Stimulated activated CD4-positive, alpha-beta T cell treated with anti-CD3 and anti-CD28 coated beads, Interleukin-4, amount 100 ng/mL, for 1 hour (primary cell): Measurements from ENCODE around the gene ZNF207.
"Not testable (repeated sequence)": the region's sequence is repeated elsewhere in the genome, so short reads cannot be mapped to it uniquely, and the experiment has no call there.

Experiments
- DNase-seq: peaks from one replicate; pipeline ENCODE4 v3.0.0-alpha.2; 2020

The ZNF207 gene

DNA sequence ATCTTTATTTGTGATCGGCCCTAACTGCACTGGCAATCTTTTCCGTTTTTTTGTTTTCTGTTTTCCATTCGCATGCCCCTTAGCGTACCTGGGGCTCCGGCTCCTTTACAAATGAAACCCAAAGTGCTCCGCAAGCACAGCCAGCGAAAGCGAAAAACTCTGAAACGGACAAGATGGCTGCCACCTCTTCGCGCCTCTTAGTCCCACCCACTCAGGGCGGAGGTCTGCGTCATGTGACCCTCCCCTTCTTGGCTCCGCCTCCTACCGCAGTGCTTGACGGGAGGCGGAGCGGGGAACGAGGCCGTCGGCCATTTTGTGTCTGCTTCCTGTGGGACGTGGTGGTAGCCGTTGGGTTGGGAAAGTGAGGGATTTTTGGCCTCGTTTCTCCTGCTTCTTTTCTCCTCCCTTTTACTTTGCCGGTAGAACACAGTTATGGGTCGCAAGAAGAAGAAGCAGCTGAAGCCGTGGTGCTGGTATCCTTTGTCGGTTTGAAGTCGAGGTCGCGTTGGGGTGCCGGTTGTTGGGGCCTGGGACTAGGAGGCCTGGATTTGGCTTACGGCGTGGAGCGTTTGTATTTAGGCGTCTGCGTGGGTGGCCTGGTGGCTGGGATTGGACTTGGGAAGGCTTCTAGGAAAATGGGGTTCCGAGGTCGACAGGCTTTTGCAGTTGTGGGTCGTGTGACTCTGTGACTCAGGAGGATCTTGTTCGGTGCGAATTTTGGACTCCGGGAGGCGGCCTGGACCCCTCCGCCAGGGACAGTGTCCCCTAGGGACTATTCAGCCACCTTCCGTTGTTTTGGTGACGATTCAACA is at the start of gene ZNF207:
Gene ZNF207, plus strand, starts transcription at position 304 of the 812 bp plus-strand sequence. Its CDS starts 129 bp downstream, at position 433.
- peak; percentile 92 for DNase-seq

DNA sequence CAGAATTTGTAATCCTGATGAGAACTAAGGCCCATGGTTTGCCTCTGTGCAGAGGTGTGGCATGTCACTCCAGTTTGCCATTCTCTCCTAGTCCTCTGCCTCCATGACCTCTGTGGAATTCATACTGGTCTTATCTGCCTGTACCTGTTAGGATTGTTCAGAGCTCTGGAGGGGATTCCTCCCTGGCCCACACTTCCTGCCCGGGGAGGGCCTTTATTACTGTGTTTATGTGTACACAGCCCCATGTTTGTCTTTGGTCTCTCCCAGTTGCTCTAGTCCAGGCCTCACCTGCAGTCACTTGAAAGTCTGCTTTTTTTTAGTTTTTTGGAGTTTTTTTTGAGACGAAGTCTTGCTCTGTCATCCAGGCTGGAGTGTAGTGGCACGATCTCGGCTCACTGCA is 47.9 kb upstream of the ZNF207 start:
- no peak for DNase-seq

DNA sequence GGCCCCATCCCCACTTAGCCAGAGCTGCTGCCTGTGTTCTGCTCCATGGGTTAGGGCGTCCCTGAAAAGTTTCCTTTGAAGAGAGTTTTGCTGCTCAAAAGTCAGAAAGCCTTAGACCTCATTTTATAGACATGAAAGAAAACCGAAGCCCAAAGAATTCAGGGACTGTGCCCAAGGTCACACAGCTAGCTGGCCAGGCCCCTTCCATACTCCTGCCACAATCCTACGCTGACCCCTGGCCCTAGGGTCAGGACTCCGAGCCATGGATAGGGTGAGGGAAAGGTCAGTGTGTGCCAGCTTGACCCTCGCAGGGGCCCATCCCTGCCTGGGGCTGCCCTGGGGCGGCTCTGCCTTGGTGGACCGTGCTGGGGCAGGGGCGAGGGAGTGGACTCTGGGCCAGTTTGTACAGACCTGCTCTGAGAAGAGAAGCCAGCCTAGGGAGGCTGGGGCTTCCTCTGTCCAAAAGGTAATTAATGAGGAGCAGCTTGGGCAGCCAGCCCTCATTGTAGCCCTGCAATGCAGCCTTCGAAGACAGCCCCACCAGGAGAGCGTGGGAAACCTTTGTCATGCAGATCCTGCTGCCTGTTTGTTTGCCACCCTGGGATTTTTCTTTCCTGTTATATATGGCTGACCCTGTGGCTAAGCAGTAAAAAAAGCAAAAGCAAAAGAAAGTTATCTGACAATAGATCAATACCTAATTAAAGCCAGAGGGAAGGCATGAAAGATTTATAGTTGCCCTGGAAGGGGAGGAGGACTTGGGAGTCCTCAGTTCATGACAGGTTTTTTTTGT is 46.9 kb upstream of the ZNF207 start:
- no peak for DNase-seq

DNA sequence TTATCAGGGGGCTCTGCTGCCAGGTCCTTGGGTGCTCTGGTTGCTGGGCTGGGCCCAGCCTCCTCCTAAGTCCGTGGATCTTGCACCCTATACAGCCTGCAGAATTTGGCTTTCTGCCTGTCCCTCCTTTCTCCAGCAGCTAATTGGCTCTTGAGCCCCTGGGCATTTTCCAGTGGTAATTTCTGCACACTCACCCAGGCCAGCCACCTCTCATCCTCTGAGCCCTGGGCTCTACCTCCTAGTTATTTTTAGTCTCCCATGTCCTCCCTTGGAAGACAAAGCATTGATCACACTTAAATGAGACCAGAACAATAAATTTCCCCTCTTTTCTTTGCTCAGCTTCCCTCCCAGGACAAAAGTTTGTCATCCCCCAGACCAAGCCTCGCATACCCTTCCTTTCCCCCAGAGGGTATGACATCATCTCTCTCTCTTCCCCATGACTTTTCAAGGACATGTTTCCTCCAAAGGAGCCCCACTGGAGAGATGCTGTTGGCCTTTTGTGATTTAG is 46.1 kb upstream of the ZNF207 start:
- DNase-seq: no peak

DNA sequence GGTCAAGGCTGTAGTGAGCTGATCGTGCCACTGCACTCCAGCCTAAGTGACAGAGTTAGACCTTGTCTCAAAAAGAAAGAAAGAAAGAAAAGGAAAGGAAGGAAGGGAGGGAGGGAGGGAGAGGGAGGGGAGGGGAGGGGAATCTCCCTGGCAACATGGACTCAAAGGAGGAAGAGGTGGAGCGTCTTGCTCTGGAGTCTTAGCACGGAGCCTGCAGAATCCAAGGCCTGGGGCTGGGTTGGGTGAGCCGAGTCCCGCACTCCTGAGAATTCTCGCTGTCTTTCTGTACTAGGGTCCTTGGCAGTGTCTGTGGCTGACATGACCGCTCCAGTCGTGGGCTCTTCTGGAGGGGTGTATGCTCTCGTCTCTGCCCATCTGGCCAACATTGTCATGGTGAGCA is 44.9 kb upstream of the ZNF207 start:
- no peak for DNase-seq

DNA sequence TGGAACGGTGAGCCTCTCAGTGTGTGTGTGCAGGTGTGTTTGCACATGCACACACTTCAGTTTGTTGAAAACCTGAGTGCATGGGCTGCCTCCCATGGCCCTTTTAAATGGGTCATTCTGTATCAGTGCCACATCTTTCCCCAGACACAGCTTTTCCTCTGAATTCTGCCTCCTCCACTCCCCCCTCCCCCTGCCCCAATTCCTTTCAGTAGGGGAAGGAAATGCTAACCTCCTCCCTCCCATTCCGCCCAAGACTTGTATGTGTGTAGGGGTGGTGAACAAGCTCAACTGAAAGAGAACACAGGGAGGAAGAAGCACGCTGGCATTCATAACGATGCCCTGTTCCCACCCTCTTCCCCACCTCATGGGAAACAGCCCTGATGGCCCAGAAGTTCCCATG is 42.3 kb upstream of the ZNF207 start:
- DNase-seq: no peak

DNA sequence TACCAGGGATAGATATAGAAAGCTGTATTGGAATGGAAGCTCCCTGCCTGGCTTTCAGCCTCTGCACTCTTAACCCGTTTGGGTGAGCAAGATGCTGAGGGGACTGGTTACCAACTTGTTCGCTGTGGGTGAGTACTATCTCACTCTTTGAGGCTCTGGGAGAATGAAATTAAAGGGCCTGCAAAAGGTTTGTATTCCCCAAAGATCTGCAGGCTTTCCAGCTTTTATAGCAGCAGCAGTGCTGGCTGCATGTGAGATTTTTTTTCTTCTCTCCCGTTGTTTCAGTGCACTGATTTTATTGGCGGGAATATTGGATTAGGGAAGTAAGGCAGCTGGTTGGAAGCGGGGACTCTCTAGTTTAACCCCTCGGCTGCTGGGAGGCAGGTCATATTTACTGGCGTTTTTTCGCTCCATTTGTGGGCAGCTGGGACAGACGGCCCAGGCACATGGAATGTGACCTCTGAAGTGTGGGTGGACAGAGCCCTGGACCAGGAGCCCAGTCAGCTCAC is 38.9 kb upstream of the ZNF207 start:
- no peak for DNase-seq

DNA sequence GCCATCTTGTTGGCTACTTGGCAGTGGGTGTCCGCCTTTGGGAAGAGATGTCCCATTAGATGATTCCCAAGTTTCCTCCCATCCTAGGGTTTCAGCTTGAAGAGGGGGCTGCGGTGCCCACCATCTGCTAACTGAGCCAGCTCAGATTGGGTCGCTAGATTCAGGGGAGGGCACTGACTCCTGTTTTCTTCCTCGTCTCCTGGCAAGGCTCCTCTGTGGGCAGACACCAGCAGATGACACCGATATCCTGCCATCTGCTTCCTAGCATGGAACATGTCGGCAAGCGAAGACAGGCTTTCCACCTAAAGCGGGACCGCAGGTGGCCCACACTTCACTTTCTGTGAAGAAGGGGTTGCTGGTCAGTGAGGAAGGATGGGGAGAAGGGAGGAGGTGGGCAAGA is 35.3 kb upstream of the ZNF207 start:
- DNase-seq: no peak

DNA sequence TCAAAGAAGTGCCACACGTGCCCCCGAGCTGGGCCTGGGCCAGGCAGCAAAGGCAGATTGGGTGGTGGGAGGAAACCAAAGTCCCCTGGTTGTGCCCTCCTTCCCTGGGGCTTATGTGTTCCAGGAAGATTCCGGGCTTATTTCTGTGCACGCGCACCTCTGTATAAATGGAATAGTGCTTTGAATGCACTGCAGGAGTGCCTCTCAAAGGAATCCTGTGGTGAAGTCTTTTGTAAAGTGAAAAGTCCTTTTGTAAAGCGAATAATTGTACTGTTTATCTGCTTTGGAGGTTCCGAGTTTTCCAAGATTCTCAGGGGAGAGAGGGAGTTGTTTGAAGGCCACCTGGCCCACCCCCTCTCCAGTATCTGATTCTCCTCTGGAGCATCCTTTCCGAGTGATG is 34.8 kb upstream of the ZNF207 start:
- no peak for DNase-seq

DNA sequence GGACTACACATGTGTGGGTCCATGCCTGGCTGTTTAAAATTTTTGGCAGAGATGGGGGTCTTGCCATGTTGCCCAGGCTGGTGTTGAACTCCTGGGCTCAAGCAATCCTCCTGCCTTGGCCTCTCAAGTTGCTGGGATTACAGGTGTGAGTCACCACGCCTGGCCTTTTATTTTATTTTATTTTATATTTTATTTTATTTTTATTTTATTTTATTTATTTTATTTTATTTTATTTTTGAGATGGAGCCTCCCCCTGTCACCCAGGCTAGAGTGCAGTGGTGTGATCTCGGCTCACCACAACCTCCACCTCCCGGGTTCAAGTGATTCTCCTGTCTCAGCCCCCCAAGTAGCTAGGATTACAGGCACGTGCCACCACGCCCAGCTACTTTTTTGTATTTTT is 33.3 kb upstream of the ZNF207 start:
- not testable (repeated sequence) for DNase-seq

DNA sequence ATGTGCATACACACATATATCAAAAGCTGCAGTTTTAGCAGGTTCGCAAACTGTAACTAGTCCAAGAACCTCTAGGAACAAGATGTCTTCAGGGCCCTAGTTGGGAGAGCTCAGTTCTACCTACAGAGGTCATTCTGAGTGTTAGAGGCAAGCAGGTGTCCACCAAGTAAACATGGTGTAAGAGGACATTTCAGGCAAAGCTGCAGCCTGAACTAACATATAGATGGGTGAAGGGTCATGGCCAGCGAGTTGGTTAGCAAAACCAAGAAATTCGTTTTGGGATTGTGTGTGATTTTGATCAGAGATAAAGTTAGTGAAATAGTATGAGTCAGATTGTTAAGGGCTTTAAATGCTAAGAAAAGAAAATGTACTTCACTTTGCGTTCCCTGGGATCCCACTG is 32.6 kb upstream of the ZNF207 start:
- no peak for DNase-seq

DNA sequence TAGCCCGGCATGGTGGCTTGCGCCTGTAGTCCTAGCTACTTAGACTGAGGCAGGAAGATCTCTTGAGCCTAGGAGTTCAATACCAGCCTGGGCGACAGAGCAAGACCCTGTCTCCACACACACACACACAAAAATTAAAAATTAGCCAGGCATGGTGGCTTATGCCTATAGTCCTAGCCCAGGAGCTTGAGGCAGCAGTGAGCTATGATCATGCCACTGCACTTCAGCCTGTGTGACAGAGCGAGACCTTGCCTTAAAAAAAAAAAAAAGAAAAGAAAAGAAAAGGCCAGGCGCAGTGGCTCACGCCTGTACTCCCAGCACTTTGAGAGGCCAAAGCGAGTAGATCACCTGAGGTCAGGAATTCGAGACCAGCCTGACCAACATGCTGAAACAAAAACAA is 31.9 kb upstream of the ZNF207 start:
- DNase-seq: no peak

DNA sequence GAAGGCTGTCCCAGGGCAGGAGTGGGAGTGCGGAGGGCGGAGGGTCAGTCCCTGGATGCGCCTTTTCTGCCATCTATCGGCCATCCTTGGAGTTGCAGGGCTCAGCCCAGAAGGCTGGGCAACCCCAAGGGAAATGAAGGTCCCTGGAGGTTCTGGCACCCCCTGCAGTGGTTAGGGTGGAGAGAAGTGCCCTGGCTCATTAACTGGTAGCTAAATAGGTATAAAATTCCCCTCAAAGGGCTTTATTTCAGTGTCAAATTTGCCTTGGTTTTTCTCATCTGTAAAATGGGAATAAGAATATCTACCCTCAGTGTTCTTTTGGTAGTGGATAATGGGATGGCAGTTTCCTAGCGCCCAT is 30.4 kb upstream of the ZNF207 start:
- DNase-seq: peak; percentile 76

DNA sequence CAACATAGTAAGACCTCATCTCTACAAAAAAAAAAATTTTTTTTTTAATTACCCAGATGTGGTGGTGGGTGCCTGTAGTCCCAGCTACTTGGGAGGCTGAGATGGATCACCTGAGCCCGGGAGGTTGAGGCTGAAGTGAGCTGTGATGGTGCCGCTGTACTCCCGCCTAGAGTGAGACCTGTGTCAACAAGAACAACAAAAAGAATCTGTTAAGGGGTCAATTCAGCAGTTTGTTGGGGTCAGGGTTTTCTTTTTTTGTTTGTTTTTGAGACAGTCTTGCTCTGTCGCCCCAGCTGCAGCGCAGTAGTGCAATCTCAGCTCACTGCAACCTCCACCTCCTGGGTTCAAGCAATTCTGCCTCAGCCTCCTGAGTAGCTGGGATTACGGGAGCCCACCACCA is 29.9 kb upstream of the ZNF207 start:
- not testable (repeated sequence) for DNase-seq

DNA sequence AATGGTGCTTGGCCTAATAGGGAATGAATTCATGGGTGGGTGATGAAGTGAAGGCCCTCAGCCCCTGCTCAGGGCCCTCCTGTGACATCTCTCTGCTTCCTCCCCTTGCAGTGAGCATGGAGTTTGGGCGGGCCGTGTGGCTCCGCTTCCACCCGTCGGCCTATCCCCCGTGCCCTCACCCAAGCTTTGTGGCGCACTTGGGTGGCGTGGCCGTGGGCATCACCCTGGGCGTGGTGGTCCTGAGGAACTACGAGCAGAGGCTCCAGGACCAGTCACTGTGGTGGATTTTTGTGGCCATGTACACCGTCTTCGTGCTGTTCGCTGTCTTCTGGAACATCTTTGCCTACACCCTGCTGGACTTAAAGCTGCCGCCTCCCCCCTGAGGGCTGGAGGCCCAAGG is 29.1 kb upstream of the ZNF207 start:
- no peak for DNase-seq

DNA sequence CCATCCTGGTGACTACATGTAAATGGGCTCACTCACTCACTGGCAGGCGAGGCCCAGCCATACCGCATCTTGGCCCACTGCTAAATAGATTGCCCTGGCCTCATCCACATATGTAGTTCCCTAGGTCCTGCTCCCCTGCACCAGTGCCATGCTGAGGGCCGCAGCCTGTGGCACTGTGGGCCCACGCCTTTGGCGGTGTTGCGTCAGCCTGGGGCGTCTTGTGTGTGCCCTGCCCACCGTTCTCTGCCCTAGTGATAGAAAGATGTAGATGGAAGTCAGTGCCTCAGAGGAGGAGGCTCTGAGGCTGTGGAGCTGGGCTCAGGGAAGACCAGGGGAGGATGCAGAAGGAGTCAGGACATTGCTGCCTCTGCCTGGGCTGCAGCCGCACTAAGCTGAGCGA is 26.9 kb upstream of the ZNF207 start:
- DNase-seq: no peak

DNA sequence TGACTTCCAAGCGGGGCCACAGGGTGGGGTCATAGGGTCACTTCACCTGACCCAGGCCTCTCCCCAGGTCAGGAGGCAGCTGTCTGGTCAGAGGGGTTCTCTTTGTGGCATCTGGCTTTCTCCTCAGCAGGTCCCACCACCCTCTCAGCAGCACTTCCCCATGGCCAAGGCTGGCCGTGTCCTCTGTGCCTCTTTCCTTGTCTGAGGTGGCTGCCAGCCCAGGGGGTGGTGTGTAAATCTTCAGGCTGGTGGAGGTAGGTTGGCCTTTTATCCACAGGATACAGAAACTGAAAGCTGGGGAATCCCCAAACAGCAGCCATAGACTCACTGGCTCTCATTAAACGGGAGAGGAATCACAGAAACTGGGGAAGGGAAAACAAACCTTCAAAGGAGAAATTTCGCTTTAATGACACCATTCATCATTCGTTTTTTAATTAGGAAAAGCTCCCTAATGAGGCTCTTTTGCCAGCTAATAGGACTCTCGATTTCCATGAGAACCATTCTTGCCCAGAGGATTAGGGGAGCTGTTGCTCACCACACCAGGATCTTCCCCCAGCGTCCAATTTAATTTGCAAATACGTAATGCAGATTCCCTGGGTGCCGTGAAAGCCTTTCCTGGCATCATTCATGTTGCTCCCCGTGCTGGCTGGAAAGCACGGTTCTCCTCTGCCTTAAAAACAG is 26.0 kb upstream of the ZNF207 start:
- no peak for DNase-seq

DNA sequence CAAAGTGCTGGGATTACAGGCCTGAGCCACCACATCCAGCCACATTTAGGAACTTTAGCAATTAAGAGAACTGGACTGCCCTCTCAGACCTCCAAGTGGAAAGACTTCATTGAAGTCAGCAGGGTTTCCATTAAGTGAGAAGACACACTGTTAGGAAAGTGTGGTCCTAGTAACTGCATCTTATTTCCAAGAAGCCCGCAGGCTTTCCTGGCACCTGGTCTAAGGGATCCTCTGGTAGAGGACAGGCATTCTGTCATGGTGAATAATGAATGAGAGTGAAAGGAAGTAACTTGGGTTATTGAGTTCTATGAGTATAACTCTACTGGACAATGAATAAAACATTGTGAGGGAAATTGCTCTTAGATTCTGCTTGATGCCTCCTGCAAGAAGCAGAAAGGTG is 22.0 kb upstream of the ZNF207 start:
- no peak for DNase-seq

DNA sequence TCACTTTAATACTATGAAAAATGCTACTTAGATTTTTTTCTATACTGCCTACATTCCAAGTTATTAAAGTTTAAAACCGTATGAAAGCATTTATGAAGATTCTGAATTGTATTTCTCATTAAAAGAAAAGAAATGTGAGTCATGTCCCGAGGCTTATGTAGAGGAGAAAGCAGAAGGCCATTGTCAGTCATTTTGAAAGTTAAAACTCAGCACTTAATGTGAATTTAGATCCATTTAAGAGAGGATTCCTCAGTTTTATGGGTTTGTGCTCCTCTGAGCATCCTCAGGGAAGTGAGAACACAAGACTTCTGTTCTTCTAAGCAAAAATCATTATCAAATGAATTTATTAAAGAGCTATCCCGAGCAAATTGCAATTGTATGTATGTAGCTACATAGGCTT is 19.8 kb upstream of the ZNF207 start:
- no peak for DNase-seq

DNA sequence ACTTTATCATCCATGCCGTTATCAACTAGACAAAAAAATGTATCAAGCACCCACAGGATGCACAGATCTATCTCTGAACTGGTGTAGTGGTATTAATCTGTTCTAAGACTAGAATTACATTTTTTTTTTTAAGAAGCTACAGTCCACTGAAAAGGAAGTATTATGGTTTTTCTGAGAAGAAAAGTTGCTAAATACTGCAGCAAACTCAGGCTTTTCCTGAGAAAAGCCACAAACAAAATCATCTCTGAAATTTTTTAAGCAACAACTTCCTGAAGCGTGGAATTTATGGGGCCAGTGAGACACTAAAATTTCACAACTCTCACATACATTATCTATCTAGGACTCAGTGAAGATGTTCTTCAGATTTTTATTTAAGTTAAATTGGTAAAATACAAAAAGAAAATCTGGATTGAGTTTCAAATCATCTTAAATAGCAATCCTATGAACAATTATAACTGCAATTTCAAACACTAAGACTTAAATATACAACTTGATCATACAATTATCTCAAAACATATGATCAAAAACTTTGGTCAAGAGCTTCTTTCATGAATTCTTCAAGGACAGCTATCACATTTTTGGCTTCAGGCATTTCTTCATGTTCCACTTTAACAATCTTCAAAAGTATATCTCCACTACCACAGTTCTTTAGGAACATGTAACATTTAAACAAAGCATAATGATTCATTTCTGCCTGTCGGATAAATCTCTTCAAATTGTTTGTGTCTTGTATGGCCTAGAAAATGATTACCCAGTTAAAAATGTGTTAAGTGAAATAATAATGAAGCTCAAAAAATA is 18.5 kb upstream of the ZNF207 start:
- DNase-seq: no peak

DNA sequence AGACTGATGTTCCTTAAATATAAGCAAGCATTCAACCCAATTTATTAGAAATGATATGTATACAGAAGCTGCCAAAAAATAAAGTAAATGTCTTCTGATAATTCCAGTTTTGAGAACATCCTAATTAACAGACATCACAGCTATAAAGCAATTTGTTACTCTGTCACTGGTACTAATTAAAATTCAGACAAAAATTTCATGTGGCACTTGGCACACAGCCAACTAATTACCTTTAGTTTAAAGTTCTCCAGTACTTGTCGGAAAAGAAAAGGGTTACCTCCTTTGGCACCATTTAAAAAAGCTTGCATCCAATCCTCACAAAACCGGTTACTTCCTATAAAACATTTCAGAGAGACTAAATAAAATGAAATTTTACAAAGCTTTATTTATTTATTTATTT is 16.8 kb upstream of the ZNF207 start:
- DNase-seq: no peak

DNA sequence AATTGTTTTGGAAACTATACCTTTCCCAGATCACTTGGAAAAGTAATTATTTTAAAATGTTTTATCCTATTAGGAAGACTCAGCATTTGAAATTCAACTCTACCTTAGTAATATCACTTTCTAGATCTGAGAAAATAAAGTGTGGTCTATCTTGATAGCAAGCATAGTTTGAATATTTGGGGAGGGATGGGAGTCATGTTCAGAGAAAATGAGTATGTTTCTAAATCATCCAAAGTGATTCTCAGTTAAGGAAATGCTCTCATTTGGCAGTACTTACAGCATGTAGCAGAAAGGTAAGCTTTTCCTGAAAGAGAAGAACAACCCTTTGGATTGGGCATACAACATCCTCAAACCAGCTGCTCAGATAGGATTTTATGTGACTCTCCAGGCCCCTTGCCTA is 14.9 kb upstream of the ZNF207 start:
- no peak for DNase-seq

DNA sequence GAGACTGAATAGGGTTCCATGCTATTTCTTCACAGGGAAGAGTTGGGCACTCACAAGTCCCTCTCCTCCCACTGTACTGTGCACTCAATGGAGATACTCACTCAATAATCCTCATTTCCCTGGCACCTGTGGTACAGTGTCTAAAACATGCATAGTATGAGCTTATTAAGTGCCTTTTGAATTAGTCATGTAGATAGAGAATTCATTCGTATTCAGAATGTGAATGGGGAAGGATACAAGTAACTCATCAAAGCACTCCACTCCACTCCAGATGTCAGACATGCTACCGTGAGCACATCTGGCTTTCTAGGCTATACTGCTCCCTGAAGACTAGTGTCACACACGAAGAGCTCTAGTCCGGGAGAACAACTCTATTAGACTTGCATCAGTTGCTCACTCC is 14.3 kb upstream of the ZNF207 start:
- DNase-seq: no peak
